Activated CD8-positive, alpha-beta T cell treated with anti-CD3 and anti-CD28 coated beads, Interleukin-2, amount 10 ng/mL, durations not matched to agents 7 days and 5 days (primary cell): Measurements from ENCODE around the gene CHID1. TPM values are rescaled to one million over a fixed set of nuclear protein-coding genes. Genes with fewer than 3 reads are reported as not detected.

ENCODE experiments used
- ATAC-seq: fragments of 150-1000 bp; cut with Tn5 transposase; one replicate; pipeline ENCODE4 v1.10.0; 2021; ENCODE audit warnings: moderate library complexity
- CTCF ChIA-PET: fragments of 350-600 bp; sonication (Branson Sonifier 250); formaldehyde crosslinking; loops from one replicate; lab custom pipeline; 2021; ENCODE audit warnings: antibody characterized with exemption; lab: Charles Lee
- POLR2A ChIA-PET: fragments of 350-600 bp; sonication (Branson Sonifier 250); formaldehyde crosslinking; loops from one replicate; lab custom pipeline; 2021; ENCODE audit warnings: antibody characterized with exemption; lab: Charles Lee
- DNase-seq: peaks from one replicate; pipeline ENCODE4 v3.0.0-alpha.2; 2020
- H3K27ac Mint-ChIP-seq: one replicate; pipeline ENCODE4 v1.8.0; 2021; ENCODE audit warnings: mild to moderate bottlenecking, mixed read lengths
- H3K27me3 Mint-ChIP-seq: one replicate; pipeline ENCODE4 v1.8.0; 2021; ENCODE audit warnings: low read depth, mixed read lengths
- H3K36me3 Mint-ChIP-seq: one replicate; pipeline ENCODE4 v1.8.0; 2021; ENCODE audit warnings: low read depth, mixed read lengths
- H3K4me1 Mint-ChIP-seq: one replicate; pipeline ENCODE4 v1.8.0; 2021; ENCODE audit warnings: low read depth, mixed read lengths
- H3K4me3 Mint-ChIP-seq: one replicate; pipeline ENCODE4 v1.8.0; 2021; ENCODE audit warnings: mild to moderate bottlenecking, mixed read lengths
- H3K9me3 Mint-ChIP-seq: one replicate; pipeline ENCODE4 v1.8.0; 2022; ENCODE audit warnings: mixed read lengths; ENCODE audit not compliant: insufficient read depth
- total RNA-seq, 2 experiments: library from RNA; stranded (reverse); gene quantifications; one replicate each; pipeline ENCODE4 v1.2.3, GENCODE V29; 2021

CHID1 gene
- total RNA-seq, 2 experiments from 2014 or later, result 46.1 to 48.4 TPM

GRCh38 chr11:826836-827145 is 83.8 kb downstream of the CHID1 start:
- ChIA-PET CTCF (interaction anchor here (1.6 kb wide), 1 partner anchor 22 kb away, joined by 3 read pairs; no protein-coding TSS in a partner anchor), POLR2A (interaction anchor here (0.9 kb wide), 1 partner anchor 22 kb away, joined by 5 read pairs; the partner anchor contains the start of gene PIDD1)
- DNase-seq (peak; percentile 54), ATAC-seq (peak; percentile 9)
- H3K27me3 Mint-ChIP-seq, result peaks cover 29% of the 10 kb centered on the region
- no peaks in the 10 kb centered on the region for H3K9me3 Mint-ChIP-seq
- H3K4me3 Mint-ChIP-seq, result peak overlapping the region; percentile 81
- H3K4me1 Mint-ChIP-seq, result peaks cover 49% of the 10 kb centered on the region
- H3K27ac Mint-ChIP-seq, result peak overlapping the region; percentile 84
- H3K36me3 Mint-ChIP-seq, result peaks cover 17% of the 10 kb centered on the region

- Mint-ChIP-seq H3K27me3 (peaks cover 23% of the 10 kb centered on the region), H3K4me1 (peaks cover 47% of the 10 kb centered on the region), H3K9me3 (no peaks in the 10 kb centered on the region), H3K4me3 (peak overlapping the region; percentile 81), H3K36me3 (peaks cover 17% of the 10 kb centered on the region), H3K27ac (peak overlapping the region; percentile 84)
- ATAC-seq, result no peak
- DNase-seq, result no peak
- ChIA-PET CTCF (no interaction called here), POLR2A (interaction anchor here (0.9 kb wide), 1 partner anchor 22 kb away, joined by 5 read pairs; the partner anchor contains the start of gene PIDD1)
Measured at GRCh38 chr11:826227-826621, 84.4 kb downstream of the CHID1 start.

- no peak for DNase-seq
- Mint-ChIP-seq H3K27me3 (peaks cover 21% of the 10 kb centered on the region), H3K4me1 (peaks cover 49% of the 10 kb centered on the region), H3K9me3 (no peaks in the 10 kb centered on the region), H3K36me3 (peaks cover 17% of the 10 kb centered on the region), H3K4me3 (no peak overlapping the region), H3K27ac (no peak overlapping the region)
- CTCF ChIA-PET, result no interaction called here
- POLR2A ChIA-PET, result interaction anchor here (0.8 to 0.9 kb wide), 2 partner anchors 17 to 21 kb away, joined by 3 to 5 read pairs; partner anchors contain the start of genes PIDD1 and TSPAN4
- ATAC-seq, result no peak
Measured at GRCh38 chr11:825366-826226, 85.0 kb downstream of the CHID1 start.

GRCh38 chr11:824942-825341 is 85.7 kb downstream of the CHID1 start:
- ChIA-PET CTCF (no interaction called here), POLR2A (no interaction called here)
- H3K36me3 Mint-ChIP-seq, result peaks cover 17% of the 10 kb centered on the region
- ATAC-seq, result no peak
- peaks cover 21% of the 10 kb centered on the region for H3K27me3 Mint-ChIP-seq
- no peak overlapping the region for H3K27ac Mint-ChIP-seq
- no peak overlapping the region for H3K4me3 Mint-ChIP-seq
- H3K4me1 Mint-ChIP-seq, result peaks cover 46% of the 10 kb centered on the region
- H3K9me3 Mint-ChIP-seq, result no peaks in the 10 kb centered on the region
- no peak for DNase-seq

- DNase-seq, result no peak
- peaks cover 15% of the 10 kb centered on the region for H3K27me3 Mint-ChIP-seq
- no peaks in the 10 kb centered on the region for H3K9me3 Mint-ChIP-seq
- ATAC-seq, result no peak
- peaks cover 40% of the 10 kb centered on the region for H3K4me1 Mint-ChIP-seq
- no peak overlapping the region for H3K27ac Mint-ChIP-seq
- peaks cover 17% of the 10 kb centered on the region for H3K36me3 Mint-ChIP-seq
- ChIA-PET POLR2A (no interaction called here), CTCF (no interaction called here)
- H3K4me3 Mint-ChIP-seq, result no peak overlapping the region
Measured at GRCh38 chr11:824292-824880, 86.2 kb downstream of the CHID1 start.

- Mint-ChIP-seq H3K4me1 (peaks cover 33% of the 10 kb centered on the region), H3K36me3 (peaks cover 17% of the 10 kb centered on the region), H3K27ac (no peak overlapping the region), H3K4me3 (no peak overlapping the region), H3K27me3 (peaks cover 9% of the 10 kb centered on the region), H3K9me3 (no peaks in the 10 kb centered on the region)
- ATAC-seq (no peak), DNase-seq (no peak)
- POLR2A ChIA-PET, result no interaction called here
- CTCF ChIA-PET, result no interaction called here
Measured at GRCh38 chr11:823441-824291, 86.9 kb downstream of the CHID1 start.

GRCh38 chr11:821512-822371 is 88.9 kb downstream of the CHID1 start:
- ChIA-PET POLR2A (interaction anchor here (0.9 to 2.9 kb wide), 4 partner anchors 11 to 22 kb away, joined by 3 to 27 read pairs (median 3); partner anchors contain the start of genes CD151 and RPLP2), CTCF (interaction anchor here (1.0 to 1.3 kb wide), 2 partner anchors 11 to 26 kb away, joined by 3 read pairs; no protein-coding TSS in a partner anchor)
- Mint-ChIP-seq H3K36me3 (peaks cover 15% of the 10 kb centered on the region), H3K9me3 (no peaks in the 10 kb centered on the region), H3K27ac (peak overlapping the region; percentile 34), H3K4me3 (peak overlapping the region; percentile 80), H3K27me3 (no peaks in the 10 kb centered on the region), H3K4me1 (peaks cover 22% of the 10 kb centered on the region)
- DNase-seq, result no peak
- ATAC-seq, result no peak

- no peak for ATAC-seq
- Mint-ChIP-seq H3K36me3 (peaks cover 15% of the 10 kb centered on the region), H3K27me3 (no peaks in the 10 kb centered on the region), H3K4me3 (peak overlapping the region; percentile 80), H3K9me3 (no peaks in the 10 kb centered on the region), H3K4me1 (peaks cover 17% of the 10 kb centered on the region), H3K27ac (peak overlapping the region; percentile 78)
- ChIA-PET CTCF (interaction anchor here (1.3 to 1.6 kb wide), 3 partner anchors 9 to 27 kb away, joined by 3 to 9 read pairs (median 6); partner anchors contain the start of gene CD151), POLR2A (interaction anchor here (0.6 to 2.9 kb wide), 4 partner anchors 10 to 24 kb away, joined by 3 to 31 read pairs (median 16); partner anchors contain the start of genes CD151, CRACR2B and RPLP2)
- no peak for DNase-seq
Measured at GRCh38 chr11:820655-821511, 89.7 kb downstream of the CHID1 start.

GRCh38 chr11:819943-820649 is 90.5 kb downstream of the CHID1 start:
- H3K9me3 Mint-ChIP-seq, result no peaks in the 10 kb centered on the region
- ChIA-PET CTCF (interaction anchor here (0.8 to 1.6 kb wide), 5 partner anchors 9 to 23 kb away, joined by 3 to 9 read pairs (median 4); partner anchors contain the start of genes CD151, PIDD1, RPLP2 and TSPAN4), POLR2A (interaction anchor here (0.6 to 2.9 kb wide), 7 partner anchors 10 to 24 kb away, joined by 3 to 31 read pairs (median 9); partner anchors contain the start of genes CD151, CRACR2B, PIDD1 and POLR2L)
- H3K36me3 Mint-ChIP-seq, result peaks cover 9% of the 10 kb centered on the region
- DNase-seq, result peak; percentile 97
- H3K4me1 Mint-ChIP-seq, result peaks cover 17% of the 10 kb centered on the region
- peak; percentile 77 for ATAC-seq
- H3K27ac Mint-ChIP-seq, result peak overlapping the region; percentile 78
- H3K27me3 Mint-ChIP-seq, result no peaks in the 10 kb centered on the region
- peak overlapping the region; percentile 80 for H3K4me3 Mint-ChIP-seq
